ENCODE measurements around the gene SMIM10.
"Not testable (repeated sequence)": the region's sequence is repeated elsewhere in the genome, so short reads cannot be mapped to it uniquely, and the experiment has no call there.

SMIM10 gene

GRCh38 chrX:134990801-134991481, at the start of gene SMIM10:
Gene SMIM10 (plus strand): TSS chrX:134990991. CDS start chrX:134991096, 105 bp downstream.
- no peak for DNase-seq

- not testable (repeated sequence) for DNase-seq
Measured at GRCh38 chrX:134946364-134946763, 44.4 kb upstream of the SMIM10 start.

GRCh38 chrX:134948333-134949241, 42.2 kb upstream of the SMIM10 start:
- DNase-seq = no peak

- no peak for DNase-seq
Measured at GRCh38 chrX:134949271-134949670, 41.5 kb upstream of the SMIM10 start.

- DNase-seq = no peak
Measured at GRCh38 chrX:134957836-134958235, 33.0 kb upstream of the SMIM10 start.

- DNase-seq = not testable (repeated sequence)
Measured at GRCh38 chrX:134960366-134960765, 30.4 kb upstream of the SMIM10 start.

- DNase-seq = no peak
Measured at GRCh38 chrX:134963041-134963440, 27.8 kb upstream of the SMIM10 start.

GRCh38 chrX:134969726-134970125, 21.1 kb upstream of the SMIM10 start:
- DNase-seq = no peak

- no peak for DNase-seq
Measured at GRCh38 chrX:134971926-134972325, 18.9 kb upstream of the SMIM10 start.

- no peak for DNase-seq
Measured at GRCh38 chrX:134975516-134975915, 15.3 kb upstream of the SMIM10 start.

GRCh38 chrX:134981910-134982309, 8.9 kb upstream of the SMIM10 start:
- no peak for DNase-seq

GRCh38 chrX:134982748-134983147, 8.0 kb upstream of the SMIM10 start:
- DNase-seq = no peak

- no peak for DNase-seq
Measured at GRCh38 chrX:134985479-134985878, 5.3 kb upstream of the SMIM10 start.

GRCh38 chrX:134990475-134990800, 353 bp upstream of the SMIM10 start:
- DNase-seq = no peak

GRCh38 chrX:134997646-134998045, 6.9 kb downstream of the SMIM10 start:
- no peak for DNase-seq

- DNase-seq = no peak
Measured at GRCh38 chrX:134998246-134998645, 7.5 kb downstream of the SMIM10 start.

GRCh38 chrX:134999469-134999868, 8.7 kb downstream of the SMIM10 start:
- peak; percentile 4 for DNase-seq

- DNase-seq = no peak
Measured at GRCh38 chrX:135000516-135000915, 9.7 kb downstream of the SMIM10 start.

GRCh38 chrX:135003876-135004623, 13.3 kb downstream of the SMIM10 start:
- DNase-seq = peak; percentile 92

GRCh38 chrX:135006187-135006586, 15.4 kb downstream of the SMIM10 start:
- DNase-seq = no peak

- DNase-seq = no peak
Measured at GRCh38 chrX:135009057-135009610, 18.3 kb downstream of the SMIM10 start.

GRCh38 chrX:135009838-135010237, 19.0 kb downstream of the SMIM10 start:
- DNase-seq = no peak

- no peak for DNase-seq
Measured at GRCh38 chrX:135010921-135011320, 20.1 kb downstream of the SMIM10 start.
